ENCODE results near the gene WIPI1. TPM values are rescaled to one million over a fixed set of nuclear protein-coding genes. Genes with fewer than 3 reads are reported as not detected.

WIPI1 gene
- total RNA-seq, 1 experiment from 2014 or later: 29.3 TPM

DNA sequence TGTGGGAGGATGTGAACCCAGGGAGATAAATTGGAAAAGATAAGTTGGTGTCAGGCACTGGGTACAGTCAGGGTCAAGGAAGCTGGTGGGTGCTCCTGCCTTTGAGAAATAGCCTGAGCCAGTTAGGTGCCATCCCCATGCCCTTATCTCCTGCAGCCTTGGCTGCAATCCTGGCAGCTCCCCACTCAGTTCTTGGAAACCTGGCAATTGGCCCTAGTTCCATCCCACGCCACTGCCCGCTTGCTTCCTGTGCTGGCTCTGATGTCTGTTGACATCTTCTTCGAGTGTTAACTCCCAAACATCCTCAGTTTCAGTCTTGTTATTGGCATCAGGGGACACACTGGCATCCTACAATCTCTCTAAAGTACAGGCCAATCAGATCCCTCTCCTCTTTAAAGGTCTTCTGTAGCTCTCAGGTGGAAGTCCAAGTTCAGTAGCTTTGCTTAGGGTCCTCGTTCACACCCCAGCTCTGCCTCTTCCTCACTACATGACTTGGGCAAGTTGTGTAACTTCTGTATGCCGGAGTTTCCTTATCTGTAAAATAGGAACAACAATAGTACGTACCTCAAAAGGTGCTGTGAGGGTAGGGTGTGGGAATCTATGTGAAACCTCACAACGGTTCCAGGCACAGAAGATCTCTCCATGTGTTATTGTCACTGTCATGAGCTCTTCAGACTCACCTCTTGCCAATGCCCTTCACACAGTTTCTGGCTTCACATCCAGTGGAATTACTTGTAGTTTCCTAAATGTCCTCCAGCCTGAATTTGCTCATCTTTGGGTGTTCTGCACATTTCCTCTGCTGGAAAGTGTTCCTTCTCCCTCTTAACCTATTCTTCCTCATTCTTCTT lies 41.4 kb upstream of the WIPI1 start (continued):
- TF ChIP-seq, protein P1, sequence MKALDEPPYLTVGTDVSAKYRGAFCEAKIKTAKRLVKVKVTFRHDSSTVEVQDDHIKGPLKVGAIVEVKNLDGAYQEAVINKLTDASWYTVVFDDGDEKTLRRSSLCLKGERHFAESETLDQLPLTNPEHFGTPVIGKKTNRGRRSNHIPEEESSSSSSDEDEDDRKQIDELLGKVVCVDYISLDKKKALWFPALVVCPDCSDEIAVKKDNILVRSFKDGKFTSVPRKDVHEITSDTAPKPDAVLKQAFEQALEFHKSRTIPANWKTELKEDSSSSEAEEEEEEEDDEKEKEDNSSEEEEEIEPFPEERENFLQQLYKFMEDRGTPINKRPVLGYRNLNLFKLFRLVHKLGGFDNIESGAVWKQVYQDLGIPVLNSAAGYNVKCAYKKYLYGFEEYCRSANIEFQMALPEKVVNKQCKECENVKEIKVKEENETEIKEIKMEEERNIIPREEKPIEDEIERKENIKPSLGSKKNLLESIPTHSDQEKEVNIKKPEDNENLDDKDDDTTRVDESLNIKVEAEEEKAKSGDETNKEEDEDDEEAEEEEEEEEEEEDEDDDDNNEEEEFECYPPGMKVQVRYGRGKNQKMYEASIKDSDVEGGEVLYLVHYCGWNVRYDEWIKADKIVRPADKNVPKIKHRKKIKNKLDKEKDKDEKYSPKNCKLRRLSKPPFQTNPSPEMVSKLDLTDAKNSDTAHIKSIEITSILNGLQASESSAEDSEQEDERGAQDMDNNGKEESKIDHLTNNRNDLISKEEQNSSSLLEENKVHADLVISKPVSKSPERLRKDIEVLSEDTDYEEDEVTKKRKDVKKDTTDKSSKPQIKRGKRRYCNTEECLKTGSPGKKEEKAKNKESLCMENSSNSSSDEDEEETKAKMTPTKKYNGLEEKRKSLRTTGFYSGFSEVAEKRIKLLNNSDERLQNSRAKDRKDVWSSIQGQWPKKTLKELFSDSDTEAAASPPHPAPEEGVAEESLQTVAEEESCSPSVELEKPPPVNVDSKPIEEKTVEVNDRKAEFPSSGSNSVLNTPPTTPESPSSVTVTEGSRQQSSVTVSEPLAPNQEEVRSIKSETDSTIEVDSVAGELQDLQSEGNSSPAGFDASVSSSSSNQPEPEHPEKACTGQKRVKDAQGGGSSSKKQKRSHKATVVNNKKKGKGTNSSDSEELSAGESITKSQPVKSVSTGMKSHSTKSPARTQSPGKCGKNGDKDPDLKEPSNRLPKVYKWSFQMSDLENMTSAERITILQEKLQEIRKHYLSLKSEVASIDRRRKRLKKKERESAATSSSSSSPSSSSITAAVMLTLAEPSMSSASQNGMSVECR (CRISPR knock-in tag; IDR thresholded peaks at IDR 0.05; ENCODE audit: borderline replicate concordance): no peak
- TF ChIP-seq NR3C1 (CRISPR knock-in tag; conservative IDR thresholded peaks at IDR 0.05; ENCODE audit: low read depth): no peak
- TF ChIP-seq, protein P2, sequence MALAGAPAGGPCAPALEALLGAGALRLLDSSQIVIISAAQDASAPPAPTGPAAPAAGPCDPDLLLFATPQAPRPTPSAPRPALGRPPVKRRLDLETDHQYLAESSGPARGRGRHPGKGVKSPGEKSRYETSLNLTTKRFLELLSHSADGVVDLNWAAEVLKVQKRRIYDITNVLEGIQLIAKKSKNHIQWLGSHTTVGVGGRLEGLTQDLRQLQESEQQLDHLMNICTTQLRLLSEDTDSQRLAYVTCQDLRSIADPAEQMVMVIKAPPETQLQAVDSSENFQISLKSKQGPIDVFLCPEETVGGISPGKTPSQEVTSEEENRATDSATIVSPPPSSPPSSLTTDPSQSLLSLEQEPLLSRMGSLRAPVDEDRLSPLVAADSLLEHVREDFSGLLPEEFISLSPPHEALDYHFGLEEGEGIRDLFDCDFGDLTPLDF (CRISPR knock-in tag; IDR thresholded peaks at IDR 0.05): no peak
- TF ChIP-seq, protein P3, sequence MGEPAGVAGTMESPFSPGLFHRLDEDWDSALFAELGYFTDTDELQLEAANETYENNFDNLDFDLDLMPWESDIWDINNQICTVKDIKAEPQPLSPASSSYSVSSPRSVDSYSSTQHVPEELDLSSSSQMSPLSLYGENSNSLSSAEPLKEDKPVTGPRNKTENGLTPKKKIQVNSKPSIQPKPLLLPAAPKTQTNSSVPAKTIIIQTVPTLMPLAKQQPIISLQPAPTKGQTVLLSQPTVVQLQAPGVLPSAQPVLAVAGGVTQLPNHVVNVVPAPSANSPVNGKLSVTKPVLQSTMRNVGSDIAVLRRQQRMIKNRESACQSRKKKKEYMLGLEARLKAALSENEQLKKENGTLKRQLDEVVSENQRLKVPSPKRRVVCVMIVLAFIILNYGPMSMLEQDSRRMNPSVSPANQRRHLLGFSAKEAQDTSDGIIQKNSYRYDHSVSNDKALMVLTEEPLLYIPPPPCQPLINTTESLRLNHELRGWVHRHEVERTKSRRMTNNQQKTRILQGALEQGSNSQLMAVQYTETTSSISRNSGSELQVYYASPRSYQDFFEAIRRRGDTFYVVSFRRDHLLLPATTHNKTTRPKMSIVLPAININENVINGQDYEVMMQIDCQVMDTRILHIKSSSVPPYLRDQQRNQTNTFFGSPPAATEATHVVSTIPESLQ (CRISPR knock-in tag; IDR thresholded peaks at IDR 0.05): no peak
- TF ChIP-seq, protein P4, sequence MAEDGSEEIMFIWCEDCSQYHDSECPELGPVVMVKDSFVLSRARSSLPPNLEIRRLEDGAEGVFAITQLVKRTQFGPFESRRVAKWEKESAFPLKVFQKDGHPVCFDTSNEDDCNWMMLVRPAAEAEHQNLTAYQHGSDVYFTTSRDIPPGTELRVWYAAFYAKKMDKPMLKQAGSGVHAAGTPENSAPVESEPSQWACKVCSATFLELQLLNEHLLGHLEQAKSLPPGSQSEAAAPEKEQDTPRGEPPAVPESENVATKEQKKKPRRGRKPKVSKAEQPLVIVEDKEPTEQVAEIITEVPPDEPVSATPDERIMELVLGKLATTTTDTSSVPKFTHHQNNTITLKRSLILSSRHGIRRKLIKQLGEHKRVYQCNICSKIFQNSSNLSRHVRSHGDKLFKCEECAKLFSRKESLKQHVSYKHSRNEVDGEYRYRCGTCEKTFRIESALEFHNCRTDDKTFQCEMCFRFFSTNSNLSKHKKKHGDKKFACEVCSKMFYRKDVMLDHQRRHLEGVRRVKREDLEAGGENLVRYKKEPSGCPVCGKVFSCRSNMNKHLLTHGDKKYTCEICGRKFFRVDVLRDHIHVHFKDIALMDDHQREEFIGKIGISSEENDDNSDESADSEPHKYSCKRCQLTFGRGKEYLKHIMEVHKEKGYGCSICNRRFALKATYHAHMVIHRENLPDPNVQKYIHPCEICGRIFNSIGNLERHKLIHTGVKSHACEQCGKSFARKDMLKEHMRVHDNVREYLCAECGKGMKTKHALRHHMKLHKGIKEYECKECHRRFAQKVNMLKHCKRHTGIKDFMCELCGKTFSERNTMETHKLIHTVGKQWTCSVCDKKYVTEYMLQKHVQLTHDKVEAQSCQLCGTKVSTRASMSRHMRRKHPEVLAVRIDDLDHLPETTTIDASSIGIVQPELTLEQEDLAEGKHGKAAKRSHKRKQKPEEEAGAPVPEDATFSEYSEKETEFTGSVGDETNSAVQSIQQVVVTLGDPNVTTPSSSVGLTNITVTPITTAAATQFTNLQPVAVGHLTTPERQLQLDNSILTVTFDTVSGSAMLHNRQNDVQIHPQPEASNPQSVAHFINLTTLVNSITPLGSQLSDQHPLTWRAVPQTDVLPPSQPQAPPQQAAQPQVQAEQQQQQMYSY (CRISPR knock-in tag; IDR thresholded peaks at IDR 0.05): no peak

DNA sequence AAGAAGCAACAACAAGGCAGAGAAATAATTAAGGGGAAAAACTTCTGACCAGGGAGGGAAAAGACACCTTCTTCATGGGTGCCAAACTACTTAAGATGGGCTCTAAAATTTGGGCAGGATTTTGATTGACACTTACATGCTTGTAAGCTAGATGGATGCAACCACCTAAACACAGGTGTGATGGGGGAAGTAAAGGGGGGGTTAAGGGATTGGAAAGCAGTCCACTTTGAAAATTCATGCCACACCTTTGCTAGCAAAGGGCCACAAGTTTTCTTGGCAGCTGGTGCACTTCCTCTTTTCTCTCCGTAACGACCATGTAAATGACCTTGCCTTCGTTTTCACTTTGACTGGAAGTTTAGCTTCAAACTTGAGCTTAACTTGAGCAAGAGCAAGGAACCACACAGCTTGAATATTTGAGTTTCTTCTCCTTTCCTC lies 40.6 kb upstream of the WIPI1 start:
- no peaks in the 10 kb centered on the region; the same call in none of the 2 replicates for H3K27me3 Mint-ChIP-seq (ENCODE audit: low read depth)
- POLR2A ChIA-PET: no interaction called here
- peaks cover 13% of the 10 kb centered on the region for H3K9me3 Mint-ChIP-seq
- no peak overlapping the region for H3K27ac Mint-ChIP-seq
- no peak for ATAC-seq
- H3K4me3 Mint-ChIP-seq: no peak overlapping the region
- no peak for DNase-seq (ENCODE audit: low spot score)
- H3K36me3 Mint-ChIP-seq: peaks cover 5% of the 10 kb centered on the region
- 0 out of 2 replicates have a peak, but pooled peaks cover 2% of the 10 kb centered on the region for H3K4me1 Mint-ChIP-seq
- CTCF ChIA-PET: interaction anchor here (1.0 kb wide), 1 partner anchor 116 kb away, joined by 4 read pairs; no protein-coding TSS in a partner anchor
- TF ChIP-seq IRF2 (CRISPR knock-in tag; IDR thresholded peaks at IDR 0.05; ENCODE audit: borderline replicate concordance, low read depth) (no peak), ESRRA (CRISPR knock-in tag; IDR thresholded peaks at IDR 0.05; ENCODE audit: borderline replicate concordance) (no peak), NFATC4 (CRISPR knock-in tag; IDR thresholded peaks at IDR 0.05) (no peak), ATF1 (CRISPR knock-in tag; IDR thresholded peaks at IDR 0.05) (no peak), HMGA2 (CRISPR knock-in tag; IDR thresholded peaks at IDR 0.05) (no peak), ZNF423 (CRISPR knock-in tag; IDR thresholded peaks at IDR 0.05) (no peak), ETV6 (CRISPR knock-in tag; IDR thresholded peaks at IDR 0.05) (no peak)
- TF ChIP-seq, protein P5, sequence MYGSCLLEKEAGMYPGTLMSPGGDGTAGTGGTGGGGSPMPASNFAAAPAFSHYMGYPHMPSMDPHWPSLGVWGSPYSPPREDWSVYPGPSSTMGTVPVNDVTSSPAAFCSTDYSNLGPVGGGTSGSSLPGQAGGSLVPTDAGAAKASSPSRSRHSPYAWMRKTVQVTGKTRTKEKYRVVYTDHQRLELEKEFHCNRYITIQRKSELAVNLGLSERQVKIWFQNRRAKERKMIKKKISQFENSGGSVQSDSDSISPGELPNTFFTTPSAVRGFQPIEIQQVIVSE (CRISPR knock-in tag; IDR thresholded peaks at IDR 0.05; ENCODE audit: borderline replicate concordance): no peak
- TF ChIP-seq, protein P6, sequence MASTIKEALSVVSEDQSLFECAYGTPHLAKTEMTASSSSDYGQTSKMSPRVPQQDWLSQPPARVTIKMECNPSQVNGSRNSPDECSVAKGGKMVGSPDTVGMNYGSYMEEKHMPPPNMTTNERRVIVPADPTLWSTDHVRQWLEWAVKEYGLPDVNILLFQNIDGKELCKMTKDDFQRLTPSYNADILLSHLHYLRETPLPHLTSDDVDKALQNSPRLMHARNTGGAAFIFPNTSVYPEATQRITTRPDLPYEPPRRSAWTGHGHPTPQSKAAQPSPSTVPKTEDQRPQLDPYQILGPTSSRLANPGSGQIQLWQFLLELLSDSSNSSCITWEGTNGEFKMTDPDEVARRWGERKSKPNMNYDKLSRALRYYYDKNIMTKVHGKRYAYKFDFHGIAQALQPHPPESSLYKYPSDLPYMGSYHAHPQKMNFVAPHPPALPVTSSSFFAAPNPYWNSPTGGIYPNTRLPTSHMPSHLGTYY (CRISPR knock-in tag; IDR thresholded peaks at IDR 0.05): no peak
- TF ChIP-seq, protein P7, sequence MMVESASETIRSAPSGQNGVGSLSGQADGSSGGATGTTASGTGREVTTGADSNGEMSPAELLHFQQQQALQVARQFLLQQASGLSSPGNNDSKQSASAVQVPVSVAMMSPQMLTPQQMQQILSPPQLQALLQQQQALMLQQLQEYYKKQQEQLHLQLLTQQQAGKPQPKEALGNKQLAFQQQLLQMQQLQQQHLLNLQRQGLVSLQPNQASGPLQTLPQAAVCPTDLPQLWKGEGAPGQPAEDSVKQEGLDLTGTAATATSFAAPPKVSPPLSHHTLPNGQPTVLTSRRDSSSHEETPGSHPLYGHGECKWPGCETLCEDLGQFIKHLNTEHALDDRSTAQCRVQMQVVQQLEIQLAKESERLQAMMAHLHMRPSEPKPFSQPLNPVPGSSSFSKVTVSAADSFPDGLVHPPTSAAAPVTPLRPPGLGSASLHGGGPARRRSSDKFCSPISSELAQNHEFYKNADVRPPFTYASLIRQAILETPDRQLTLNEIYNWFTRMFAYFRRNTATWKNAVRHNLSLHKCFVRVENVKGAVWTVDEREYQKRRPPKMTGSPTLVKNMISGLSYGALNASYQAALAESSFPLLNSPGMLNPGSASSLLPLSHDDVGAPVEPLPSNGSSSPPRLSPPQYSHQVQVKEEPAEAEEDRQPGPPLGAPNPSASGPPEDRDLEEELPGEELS (CRISPR knock-in tag; IDR thresholded peaks at IDR 0.05): no peak
- TF ChIP-seq, protein P8, sequence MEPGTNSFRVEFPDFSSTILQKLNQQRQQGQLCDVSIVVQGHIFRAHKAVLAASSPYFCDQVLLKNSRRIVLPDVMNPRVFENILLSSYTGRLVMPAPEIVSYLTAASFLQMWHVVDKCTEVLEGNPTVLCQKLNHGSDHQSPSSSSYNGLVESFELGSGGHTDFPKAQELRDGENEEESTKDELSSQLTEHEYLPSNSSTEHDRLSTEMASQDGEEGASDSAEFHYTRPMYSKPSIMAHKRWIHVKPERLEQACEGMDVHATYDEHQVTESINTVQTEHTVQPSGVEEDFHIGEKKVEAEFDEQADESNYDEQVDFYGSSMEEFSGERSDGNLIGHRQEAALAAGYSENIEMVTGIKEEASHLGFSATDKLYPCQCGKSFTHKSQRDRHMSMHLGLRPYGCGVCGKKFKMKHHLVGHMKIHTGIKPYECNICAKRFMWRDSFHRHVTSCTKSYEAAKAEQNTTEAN (CRISPR knock-in tag; IDR thresholded peaks at IDR 0.05): no peak

Measured in WTC11 (cell line).